NCI-H446 treated with DMSO at 0.1 percent for 48 hours (cell line): ENCODE data around the gene BOK.

Experiments
- DNase-seq: peaks from one replicate; lab custom pipeline; 2025; lab: John Stamatoyannopoulos, UW

Gene BOK

GRCh38 chr2:241538838-241539615, 19.5 kb upstream of the BOK start:
- DNase-seq = no peak

- no peak for DNase-seq
These were observed 18.8 kb upstream of the BOK start for GRCh38 chr2:241539616-241540374.

- DNase-seq = no peak
These were observed 18.2 kb upstream of the BOK start for GRCh38 chr2:241540401-241540770.

- DNase-seq = no peak
These were observed 17.6 kb upstream of the BOK start for GRCh38 chr2:241540771-241541561.

GRCh38 chr2:241541564-241542277, 16.8 kb upstream of the BOK start:
- DNase-seq = no peak

GRCh38 chr2:241542278-241542605, 16.3 kb upstream of the BOK start:
- DNase-seq = no peak

GRCh38 chr2:241545106-241545505, 13.4 kb upstream of the BOK start:
- DNase-seq = no peak

- no peak for DNase-seq
These were observed 12.7 kb upstream of the BOK start for GRCh38 chr2:241545523-241546473.

GRCh38 chr2:241546771-241547498, 11.6 kb upstream of the BOK start:
- no peak for DNase-seq

- no peak for DNase-seq
These were observed 10.6 kb upstream of the BOK start for GRCh38 chr2:241547781-241548450.

GRCh38 chr2:241548451-241548835, 10.1 kb upstream of the BOK start:
- DNase-seq = no peak

GRCh38 chr2:241550616-241551580, 7.6 kb upstream of the BOK start:
- no peak for DNase-seq

GRCh38 chr2:241551599-241551997, 6.9 kb upstream of the BOK start:
- no peak for DNase-seq

- DNase-seq = no peak
These were observed 6.4 kb upstream of the BOK start for GRCh38 chr2:241551998-241552737.

- DNase-seq = no peak
These were observed 5.1 kb upstream of the BOK start for GRCh38 chr2:241553512-241553830.

GRCh38 chr2:241553981-241554380, 4.6 kb upstream of the BOK start:
- no peak for DNase-seq

- DNase-seq = no peak
These were observed 3.8 kb upstream of the BOK start for GRCh38 chr2:241554610-241555322.
